Esophagus squamous epithelium (tissue), 5 donors: ENCODE results near the gene COLGALT1. TPM values are rescaled to one million over a fixed set of nuclear protein-coding genes. Genes with fewer than 3 reads are reported as not detected.

Source experiments
- DNase-seq: peaks from one replicate; lab custom pipeline; 2025; lab: John Stamatoyannopoulos, UW
- H3K27ac ChIP-seq, 4 donors: fragments of 200-600 bp; sonication (generic); one replicate each; pipeline ENCODE4 v1.5.1; 2016 to 2019; ENCODE audit warnings: mild to moderate bottlenecking in 1 of 4
- H3K27me3 ChIP-seq, 4 donors: fragments of 200-600 bp; sonication (generic); 1 replicate in 3 of 4; 2 replicates in 1 of 4; pipeline versions ENCODE4 v1.5.1 to v1.6.0; 2017 to 2021; ENCODE audit warnings: antibody characterized with exemption in 1 of 4
- H3K36me3 ChIP-seq, 3 donors: fragments of 200-600 bp; sonication (generic); one replicate each; pipeline ENCODE4 v1.5.1; 2016 to 2019
- H3K4me1 ChIP-seq, 3 donors: fragments of 200-600 bp; sonication (generic); one replicate each; pipeline ENCODE4 v1.5.1; 2017 to 2019
- H3K4me3 ChIP-seq, 4 donors: fragments of 200-600 bp; sonication (generic); 1 replicate in 3 of 4; 2 replicates in 1 of 4; pipeline ENCODE4 v1.5.1; 2016 to 2019; ENCODE audit warnings: mild to moderate bottlenecking in 2 of 4, moderate library complexity in 1 of 4
- H3K9me3 ChIP-seq, 3 donors: fragments of 200-600 bp; sonication (generic); one replicate each; pipeline ENCODE4 v1.5.1; 2016 to 2019
- POLR2A ChIP-seq, 4 donors: fragments of 450-650 bp; IDR thresholded peaks; one replicate each; pipeline ENCODE4 v1.6.1; 2017; ENCODE audit warnings: antibody characterized with exemption in 4 of 4, mild to moderate bottlenecking in 4 of 4, moderate library complexity in 3 of 4
- WGBS, 2 donors: methylation state at CpG; one replicate each; pipeline ENCODE4 v1.1.5; 2018; 5-methylcytosine and 5-hydroxymethylcytosine counted together
- intact Hi-C: fragments of 100-400 bp; cut with DNase I; formaldehyde crosslinking; loops from one replicate; pipeline ENCODE4 v1.15.0; 2022
- total RNA-seq, 4 donors: library from RNA; depleted of rRNA; stranded (reverse); fragments of >200 nt; gene quantifications; one replicate each; pipeline ENCODE4 v1.1.0, GENCODE V29; 2016
- TF ChIP-seq, protein P1 (sequence below), 6 experiments: fragments of 450-650 bp in 4 of 6; fragments of 200-600 bp in 2 of 6; sonication (generic) in 2 of 6; IDR thresholded peaks; one replicate each; pipeline ENCODE4 v1.5.1; 2016 to 2019; ENCODE audit warnings: antibody characterized with exemption in 6 of 6, mild to moderate bottlenecking in 4 of 6, moderate library complexity in 4 of 6
- donor health status: DM: yes; HTN: yes; CAD: no.

COLGALT1 gene
- total RNA-seq, 4 donors from 2014 or later = 23.1 to 51.9 (median 35.6) TPM

DNA sequence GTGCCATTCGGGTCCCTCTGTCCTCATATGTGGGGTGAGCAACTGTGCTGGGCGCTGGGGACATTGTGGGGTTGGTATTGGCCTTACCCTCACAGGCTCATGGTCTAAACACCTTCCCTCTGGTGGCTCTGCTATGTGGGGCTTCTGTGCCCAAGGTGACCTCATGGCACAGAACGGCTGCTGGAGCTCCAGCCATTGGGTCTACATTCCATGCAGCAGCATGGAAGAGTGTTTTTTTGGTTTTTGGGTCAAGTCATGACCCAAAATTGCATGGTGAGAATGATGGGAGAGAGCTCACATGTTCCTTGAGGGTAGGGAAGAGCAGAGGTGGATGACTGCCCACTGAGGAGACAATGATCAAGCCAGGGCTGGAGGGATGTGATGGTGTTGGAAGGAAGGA lies 26.8 kb upstream of the COLGALT1 start:
- Histone ChIP-seq H3K27me3 (peaks cover 0 to 52% (median 2%) of the 10 kb centered on the region in 4 donors), H3K9me3 (peaks cover 0 to 17% (median 0%) of the 10 kb centered on the region in 3 donors), H3K27ac (no peak overlapping the region), H3K4me3 (no peak overlapping the region), H3K36me3 (no peaks in the 10 kb centered on the region), H3K4me1 (peaks cover 0 to 4% (median 0%) of the 10 kb centered on the region in 3 donors)
- TF ChIP-seq, protein P1, sequence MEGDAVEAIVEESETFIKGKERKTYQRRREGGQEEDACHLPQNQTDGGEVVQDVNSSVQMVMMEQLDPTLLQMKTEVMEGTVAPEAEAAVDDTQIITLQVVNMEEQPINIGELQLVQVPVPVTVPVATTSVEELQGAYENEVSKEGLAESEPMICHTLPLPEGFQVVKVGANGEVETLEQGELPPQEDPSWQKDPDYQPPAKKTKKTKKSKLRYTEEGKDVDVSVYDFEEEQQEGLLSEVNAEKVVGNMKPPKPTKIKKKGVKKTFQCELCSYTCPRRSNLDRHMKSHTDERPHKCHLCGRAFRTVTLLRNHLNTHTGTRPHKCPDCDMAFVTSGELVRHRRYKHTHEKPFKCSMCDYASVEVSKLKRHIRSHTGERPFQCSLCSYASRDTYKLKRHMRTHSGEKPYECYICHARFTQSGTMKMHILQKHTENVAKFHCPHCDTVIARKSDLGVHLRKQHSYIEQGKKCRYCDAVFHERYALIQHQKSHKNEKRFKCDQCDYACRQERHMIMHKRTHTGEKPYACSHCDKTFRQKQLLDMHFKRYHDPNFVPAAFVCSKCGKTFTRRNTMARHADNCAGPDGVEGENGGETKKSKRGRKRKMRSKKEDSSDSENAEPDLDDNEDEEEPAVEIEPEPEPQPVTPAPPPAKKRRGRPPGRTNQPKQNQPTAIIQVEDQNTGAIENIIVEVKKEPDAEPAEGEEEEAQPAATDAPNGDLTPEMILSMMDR (IDR thresholded peaks at IDR 0.05) = no peak
- no peak for TF ChIP-seq POLR2A (IDR thresholded peaks at IDR 0.05)
- 89 to 100% methylated on average over 1 to 3 of the region's 3 CpGs for WGBS, 2 donors
- intact Hi-C loops = no loop called here
- DNase-seq = no peak

DNA sequence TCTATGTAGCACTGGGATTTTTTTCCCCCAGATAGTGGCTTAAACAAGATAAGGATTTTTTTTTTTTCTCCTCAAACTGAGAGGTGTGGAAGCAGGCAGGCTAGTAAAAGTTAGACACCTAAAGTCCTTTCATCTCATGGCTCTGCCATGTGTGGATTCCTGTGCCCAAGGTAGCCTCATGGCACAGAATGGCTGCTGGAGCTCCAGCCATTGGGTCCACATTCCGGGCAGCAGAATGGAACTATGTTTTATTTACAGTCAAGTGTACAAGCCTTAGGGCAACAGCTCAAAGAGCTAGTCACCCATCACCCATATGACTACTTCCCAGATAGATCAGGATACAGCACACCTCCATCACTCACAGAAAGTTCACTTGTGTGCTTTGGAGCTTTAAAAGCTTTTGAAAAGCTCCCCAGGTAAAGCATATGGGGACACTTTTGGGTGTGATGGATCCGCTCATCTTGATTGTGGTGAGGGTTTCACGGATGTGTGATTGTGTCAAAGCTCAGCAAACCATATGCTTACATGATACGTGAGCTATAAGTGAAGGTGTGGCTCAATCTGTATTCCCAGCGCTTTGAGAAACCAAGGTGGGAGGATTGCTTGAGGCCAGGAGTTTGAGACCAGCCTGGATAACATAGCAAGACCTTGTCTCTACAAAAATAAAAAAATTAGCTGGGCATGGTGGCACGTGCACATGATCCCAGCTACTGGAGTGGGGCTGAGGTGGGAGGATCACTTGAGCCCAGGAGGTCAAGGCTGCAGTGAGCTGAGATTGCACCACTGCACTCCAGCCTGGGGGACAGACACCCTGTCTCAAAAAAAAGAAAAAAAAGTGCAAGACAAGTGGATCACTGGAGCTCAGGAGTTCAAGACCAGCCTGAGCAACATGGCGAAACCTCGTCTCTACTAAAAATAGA lies 25.9 kb upstream of the COLGALT1 start:
- TF ChIP-seq POLR2A (IDR thresholded peaks at IDR 0.05) = no peak
- TF ChIP-seq, protein P1 (IDR thresholded peaks at IDR 0.05) = no peak
- WGBS, 2 donors = 67 to 78% methylated on average over 8 of the region's 8 CpGs
- no peak overlapping the region for H3K4me3 ChIP-seq
- DNase-seq = no peak
- H3K36me3 ChIP-seq = no peaks in the 10 kb centered on the region
- H3K9me3 ChIP-seq = peaks cover 0 to 14% (median 0%) of the 10 kb centered on the region in 3 donors
- intact Hi-C loops = no loop called here
- no peak overlapping the region for H3K27ac ChIP-seq
- peaks cover 0 to 49% (median 2%) of the 10 kb centered on the region in 4 donors for H3K27me3 ChIP-seq
- no peaks in the 10 kb centered on the region for H3K4me1 ChIP-seq

DNA sequence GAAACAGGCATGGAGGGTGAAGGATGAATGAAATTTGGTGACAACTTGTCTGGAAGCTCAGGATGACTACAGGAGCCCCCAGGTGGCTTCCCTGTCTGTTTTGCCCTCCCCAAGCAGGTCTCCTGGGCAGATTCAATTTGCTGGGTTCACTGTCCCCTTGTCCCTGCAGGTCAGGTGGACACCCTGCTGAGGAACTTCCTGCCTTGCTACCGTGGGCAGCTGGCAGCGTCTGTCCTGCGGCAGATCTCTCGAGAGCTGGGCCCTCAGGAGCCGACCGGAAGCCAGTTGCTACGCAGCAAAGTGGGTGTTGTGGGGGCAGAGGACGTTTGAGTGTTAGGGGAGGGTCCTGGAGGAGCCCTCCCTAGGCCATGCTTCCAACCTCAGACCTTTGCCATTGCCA lies 24.9 kb upstream of the COLGALT1 start:
- 12% methylated on average over 8 of the region's 8 CpGs; no CpG with 5 or more reads in 1 of the 2 donors for WGBS, 2 donors
- Histone ChIP-seq H3K4me1 (no peaks in the 10 kb centered on the region), H3K36me3 (no peaks in the 10 kb centered on the region), H3K27ac (no peak overlapping the region), H3K4me3 (no peak overlapping the region), H3K9me3 (peaks cover 0 to 9% (median 0%) of the 10 kb centered on the region in 3 donors), H3K27me3 (peaks cover 0 to 38% (median 2%) of the 10 kb centered on the region in 4 donors)
- DNase-seq = no peak
- intact Hi-C loops = no loop called here
- TF ChIP-seq, protein P1 (IDR thresholded peaks at IDR 0.05) = no peak
- TF ChIP-seq POLR2A (IDR thresholded peaks at IDR 0.05) = no peak

DNA sequence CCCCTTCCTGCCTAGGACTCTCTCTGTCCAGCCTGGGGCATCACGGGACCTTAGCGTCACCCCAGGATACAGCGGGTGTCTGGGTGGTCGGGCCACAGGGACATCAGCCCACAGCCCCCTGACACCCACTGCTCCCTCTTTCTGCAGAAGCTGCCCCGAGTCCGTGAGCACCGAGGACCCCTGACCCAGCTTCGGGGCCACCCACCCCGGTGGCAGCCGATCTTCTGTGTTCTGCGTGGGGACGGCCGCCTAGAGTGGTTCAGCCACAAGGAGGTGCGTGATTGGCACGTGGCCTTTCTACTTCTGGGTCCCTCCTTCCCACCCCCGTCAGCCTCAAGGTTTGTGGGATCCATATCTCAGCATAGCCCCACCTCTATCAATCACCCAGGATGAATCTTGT lies 23.3 kb upstream of the COLGALT1 start:
- Histone ChIP-seq H3K27ac (no peak overlapping the region), H3K9me3 (peaks cover 0 to 9% (median 0%) of the 10 kb centered on the region in 3 donors), H3K4me1 (no peaks in the 10 kb centered on the region), H3K36me3 (no peaks in the 10 kb centered on the region), H3K27me3 (peaks cover 0 to 28% (median 2%) of the 10 kb centered on the region in 4 donors), H3K4me3 (no peak overlapping the region)
- TF ChIP-seq, protein P1 (IDR thresholded peaks at IDR 0.05) = no peak
- no peak for TF ChIP-seq POLR2A (IDR thresholded peaks at IDR 0.05)
- 68 to 80% methylated on average over 10 to 11 of the region's 16 CpGs for WGBS, 2 donors
- intact Hi-C loops = no loop called here
- no peak for DNase-seq

DNA sequence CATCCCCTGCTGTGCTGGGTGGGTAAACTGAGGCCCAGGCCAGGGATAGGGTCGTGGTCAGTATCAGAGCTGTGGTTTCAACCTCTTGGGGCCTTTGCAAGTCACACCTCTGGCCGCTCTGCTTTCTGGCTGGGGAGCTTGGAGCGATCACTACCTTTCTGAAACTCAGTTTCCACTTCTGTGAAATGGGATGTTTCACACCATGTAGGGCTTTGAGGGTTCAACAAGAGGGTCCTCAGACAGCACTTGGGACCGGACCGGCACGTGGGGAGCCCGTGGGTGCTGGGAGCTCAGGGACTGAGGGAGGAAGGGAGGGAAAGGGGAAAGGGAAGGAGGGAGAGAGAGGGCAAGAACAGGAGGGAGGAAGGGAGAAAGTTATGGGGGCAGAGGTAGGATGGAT lies 22.9 kb upstream of the COLGALT1 start:
- Histone ChIP-seq H3K4me1 (no peaks in the 10 kb centered on the region), H3K27me3 (peaks cover 0 to 27% (median 2%) of the 10 kb centered on the region in 4 donors), H3K4me3 (no peak overlapping the region), H3K27ac (no peak overlapping the region), H3K36me3 (no peaks in the 10 kb centered on the region), H3K9me3 (peaks cover 0 to 9% (median 0%) of the 10 kb centered on the region in 3 donors)
- intact Hi-C loops = no loop called here
- WGBS, 2 donors = 49 to 50% methylated on average over 4 to 5 of the region's 7 CpGs
- TF ChIP-seq POLR2A (IDR thresholded peaks at IDR 0.05) = no peak
- TF ChIP-seq, protein P1 (IDR thresholded peaks at IDR 0.05) = no peak
- DNase-seq = no peak
